Colonic mucosa (tissue), 4 donors: ENCODE measurements around the gene EPB41L3. TPM values are rescaled to one million over a fixed set of nuclear protein-coding genes. Genes with fewer than 3 reads are reported as not detected.

Source experiments
- DNase-seq: peaks from one replicate; pipeline ENCODE4 v3.0.0-alpha.2; 2020
- H3K27ac ChIP-seq: fragments of 200-600 bp; one replicate; pipeline ENCODE4 v1.8.0; 2021
- H3K27me3 ChIP-seq: fragments of 200-600 bp; one replicate; pipeline ENCODE4 v1.8.0; 2021
- H3K36me3 ChIP-seq: fragments of 200-600 bp; one replicate; pipeline ENCODE4 v1.8.0; 2021
- H3K4me1 ChIP-seq: fragments of 200-600 bp; one replicate; pipeline ENCODE4 v1.8.0; 2021; ENCODE audit warnings: mild to moderate bottlenecking
- H3K4me3 ChIP-seq: fragments of 200-600 bp; one replicate; pipeline ENCODE4 v1.8.0; 2021
- H3K9ac ChIP-seq, 2 donors: one replicate each; pipeline ENCODE4 v1.7.0; 2013; ENCODE audit warnings: control low read depth in 2 of 2, low read depth in 2 of 2, low read length in 2 of 2
- H3K9me3 ChIP-seq: fragments of 200-600 bp; one replicate; pipeline ENCODE4 v1.8.0; 2021
- intact Hi-C: fragments of 100-400 bp; cut with DNase I; formaldehyde crosslinking; loops from one replicate; pipeline ENCODE4 v1.14.1; 2022
- total RNA-seq, 2 donors: library from RNA; stranded (reverse); fragmentation: NEBNext Ultra II Directional in 1 of 2; extraction: Animal tissue kit (Norgen Biotek cat#: 25700) in 1 of 2; gene quantifications; one replicate each; pipeline ENCODE4 v1.2.1, GENCODE V29; 2021
- TF ChIP-seq, protein P1 (sequence below): fragments of 200-600 bp; IDR thresholded peaks from one replicate; pipeline ENCODE4 v1.8.0; 2022; ENCODE audit warnings: antibody characterized with exemption, mild to moderate bottlenecking
- donor health status: healthy.
- donor health status: DM: no; HTN: no; CAD: no.
- donor health status: DM: no; HTN: no; CAD: no.

The EPB41L3 gene
- total RNA-seq, 2 donors from 2014 or later, result 43.3 to 78.0 TPM

DNA sequence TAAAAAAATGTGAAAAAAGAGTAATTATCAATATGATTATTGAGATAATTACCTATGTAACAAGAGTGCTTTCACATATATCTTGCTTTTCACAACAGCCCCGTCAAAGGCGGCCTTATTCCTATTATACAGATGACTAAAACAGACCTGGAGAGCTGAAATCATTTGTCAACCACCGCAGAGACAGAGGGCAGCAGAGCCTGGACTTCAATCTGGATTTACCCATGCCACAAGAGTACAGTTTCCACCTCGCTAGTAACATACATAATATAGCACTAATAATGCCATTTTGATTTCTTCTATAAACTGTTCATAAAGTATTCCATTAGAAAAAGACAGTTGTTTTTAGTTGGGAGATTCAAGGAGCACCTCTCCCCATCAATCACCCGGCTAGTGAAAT lies 121.8 kb downstream of the EPB41L3 start:
- Histone ChIP-seq H3K4me3 (no peak overlapping the region), H3K4me1 (no peaks in the 10 kb centered on the region), H3K9me3 (no peaks in the 10 kb centered on the region), H3K27me3 (no peaks in the 10 kb centered on the region), H3K36me3 (no peaks in the 10 kb centered on the region), H3K9ac (no peak overlapping the region), H3K27ac (no peak overlapping the region)
- intact Hi-C loops, result no loop called here
- no peak for DNase-seq
- TF ChIP-seq, protein P1, sequence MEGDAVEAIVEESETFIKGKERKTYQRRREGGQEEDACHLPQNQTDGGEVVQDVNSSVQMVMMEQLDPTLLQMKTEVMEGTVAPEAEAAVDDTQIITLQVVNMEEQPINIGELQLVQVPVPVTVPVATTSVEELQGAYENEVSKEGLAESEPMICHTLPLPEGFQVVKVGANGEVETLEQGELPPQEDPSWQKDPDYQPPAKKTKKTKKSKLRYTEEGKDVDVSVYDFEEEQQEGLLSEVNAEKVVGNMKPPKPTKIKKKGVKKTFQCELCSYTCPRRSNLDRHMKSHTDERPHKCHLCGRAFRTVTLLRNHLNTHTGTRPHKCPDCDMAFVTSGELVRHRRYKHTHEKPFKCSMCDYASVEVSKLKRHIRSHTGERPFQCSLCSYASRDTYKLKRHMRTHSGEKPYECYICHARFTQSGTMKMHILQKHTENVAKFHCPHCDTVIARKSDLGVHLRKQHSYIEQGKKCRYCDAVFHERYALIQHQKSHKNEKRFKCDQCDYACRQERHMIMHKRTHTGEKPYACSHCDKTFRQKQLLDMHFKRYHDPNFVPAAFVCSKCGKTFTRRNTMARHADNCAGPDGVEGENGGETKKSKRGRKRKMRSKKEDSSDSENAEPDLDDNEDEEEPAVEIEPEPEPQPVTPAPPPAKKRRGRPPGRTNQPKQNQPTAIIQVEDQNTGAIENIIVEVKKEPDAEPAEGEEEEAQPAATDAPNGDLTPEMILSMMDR, result no peak

DNA sequence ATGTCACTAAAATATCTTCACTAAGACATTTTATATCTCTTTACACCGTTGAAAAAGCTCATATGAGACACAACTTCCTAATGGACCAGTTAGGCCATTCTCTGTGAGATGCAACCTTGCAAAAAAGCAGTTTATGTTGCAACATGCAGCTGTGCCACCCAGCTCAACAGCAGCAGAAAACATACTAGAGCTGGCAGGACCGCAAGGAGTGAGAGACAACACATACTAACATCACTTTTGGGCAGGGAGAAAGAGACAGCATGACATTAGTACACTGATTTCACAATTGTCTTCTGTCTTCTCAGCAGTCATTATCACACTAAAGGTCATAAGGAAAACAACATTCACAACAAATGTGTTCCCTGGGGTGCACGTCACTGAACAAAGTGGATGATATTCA lies 122.9 kb downstream of the EPB41L3 start:
- intact Hi-C loops, result no loop called here
- Histone ChIP-seq H3K27me3 (no peaks in the 10 kb centered on the region), H3K4me1 (no peaks in the 10 kb centered on the region), H3K36me3 (no peaks in the 10 kb centered on the region), H3K4me3 (no peak overlapping the region), H3K27ac (no peak overlapping the region), H3K9ac (no peak overlapping the region), H3K9me3 (no peaks in the 10 kb centered on the region)
- TF ChIP-seq, protein P1, result no peak
- no peak for DNase-seq

DNA sequence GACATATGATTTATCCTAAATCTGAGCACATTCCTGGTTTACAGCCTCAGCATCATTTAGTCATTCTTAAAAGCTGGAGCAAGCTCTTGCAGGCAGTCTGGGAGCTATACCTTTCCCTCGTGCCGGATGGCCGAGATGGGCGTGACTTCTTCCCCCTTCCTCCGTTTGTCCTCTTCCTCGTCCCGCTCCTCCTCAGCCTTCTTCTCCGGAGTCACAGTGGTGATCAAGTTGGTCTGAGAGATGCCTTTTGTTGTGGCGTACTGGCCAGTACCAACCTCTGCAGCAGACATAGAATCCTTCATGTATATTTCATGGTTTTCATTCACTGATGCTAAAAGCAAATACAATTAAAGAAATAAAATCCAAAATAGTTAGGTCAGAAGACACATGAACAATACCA lies 124.2 kb downstream of the EPB41L3 start:
- Histone ChIP-seq H3K4me1 (no peaks in the 10 kb centered on the region), H3K9ac (no peak overlapping the region), H3K27ac (no peak overlapping the region), H3K27me3 (no peaks in the 10 kb centered on the region), H3K36me3 (no peaks in the 10 kb centered on the region), H3K9me3 (no peaks in the 10 kb centered on the region), H3K4me3 (no peak overlapping the region)
- intact Hi-C loops, result no loop called here
- TF ChIP-seq, protein P1, result no peak
- no peak for DNase-seq

DNA sequence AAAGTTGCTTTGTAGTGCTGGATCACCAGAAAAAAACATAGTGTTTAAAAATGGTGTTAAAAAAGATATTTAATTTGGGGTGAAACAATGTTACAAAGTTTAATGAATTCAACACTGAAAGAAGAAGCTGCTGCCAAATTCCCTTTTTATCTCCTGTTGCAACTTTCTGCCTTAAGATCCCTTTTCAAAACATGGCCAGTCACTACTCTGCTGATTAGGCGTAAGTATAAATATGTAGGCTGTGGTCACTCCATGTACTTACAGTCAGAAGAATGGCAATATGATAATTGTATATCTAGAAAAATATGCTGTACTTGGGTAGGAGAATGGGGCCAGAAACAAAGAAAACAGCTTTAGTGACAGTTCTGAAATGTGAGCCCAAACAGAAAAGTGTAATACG lies 124.8 kb downstream of the EPB41L3 start:
- H3K36me3 ChIP-seq, result no peaks in the 10 kb centered on the region

DNA sequence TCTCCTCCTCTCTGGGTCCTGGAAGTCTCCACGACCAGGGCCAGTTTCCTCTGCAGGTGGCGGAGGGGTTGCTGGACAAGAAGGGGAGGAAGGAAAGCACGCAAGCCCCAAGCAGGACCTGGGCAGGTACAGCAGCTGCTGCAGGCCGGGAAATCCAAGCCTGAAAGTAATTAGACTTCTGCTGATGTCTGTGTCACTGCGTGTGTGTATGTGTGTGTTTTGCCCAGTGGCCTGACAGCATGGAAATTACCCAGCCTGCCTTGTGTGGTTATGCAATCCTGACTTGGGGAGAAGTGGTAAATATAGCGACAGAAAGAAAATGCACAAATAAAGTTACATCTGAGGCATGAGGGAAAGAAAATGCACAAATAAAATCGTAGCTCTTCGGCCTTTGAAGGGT lies 126.5 kb downstream of the EPB41L3 start:
- Histone ChIP-seq H3K9me3 (no peaks in the 10 kb centered on the region), H3K4me1 (no peaks in the 10 kb centered on the region), H3K27me3 (no peaks in the 10 kb centered on the region), H3K27ac (no peak overlapping the region), H3K9ac (no peak overlapping the region), H3K4me3 (no peak overlapping the region), H3K36me3 (no peaks in the 10 kb centered on the region)
- intact Hi-C loops, result no loop called here
- DNase-seq, result peak; percentile 25
- TF ChIP-seq, protein P1, result no peak

More for the DNA sequence above, 124.8 kb downstream of the EPB41L3 start:
- Histone ChIP-seq H3K27me3 (no peaks in the 10 kb centered on the region), H3K4me3 (no peak overlapping the region), H3K9ac (no peak overlapping the region), H3K27ac (no peak overlapping the region), H3K9me3 (no peaks in the 10 kb centered on the region), H3K4me1 (no peaks in the 10 kb centered on the region)
- DNase-seq, result no peak
- intact Hi-C loops, result no loop called here
- TF ChIP-seq, protein P1, result no peak

DNA sequence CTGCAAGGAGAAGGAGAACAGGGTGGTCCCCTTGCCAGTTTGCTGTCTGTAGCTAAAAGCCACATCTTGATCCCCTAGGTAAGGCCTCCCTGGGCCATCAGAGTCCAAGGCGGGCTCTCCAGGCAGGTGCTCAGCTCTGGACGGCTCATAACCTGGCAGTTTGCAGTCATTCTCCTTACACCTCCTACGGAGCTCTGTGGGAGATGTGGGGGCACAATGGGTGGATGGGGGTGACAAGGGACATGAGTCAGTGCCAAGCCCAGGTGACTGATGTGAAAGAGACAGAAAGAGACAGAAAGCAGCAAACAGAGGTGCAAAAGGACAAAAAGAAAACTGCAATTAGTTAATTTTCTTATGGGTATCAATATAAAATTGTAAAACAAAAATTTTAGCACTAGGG lies 127.7 kb downstream of the EPB41L3 start:
- Histone ChIP-seq H3K36me3 (no peaks in the 10 kb centered on the region), H3K4me1 (no peaks in the 10 kb centered on the region), H3K4me3 (no peak overlapping the region), H3K27ac (no peak overlapping the region), H3K9ac (no peak overlapping the region), H3K9me3 (no peaks in the 10 kb centered on the region), H3K27me3 (no peaks in the 10 kb centered on the region)
- TF ChIP-seq, protein P1, result no peak
- no peak for DNase-seq
- intact Hi-C loops, result no loop called here
